HepG2 (cell line): ENCODE results near the gene FUT1. TPM values are rescaled to one million over a fixed set of nuclear protein-coding genes. Genes with fewer than 3 reads are reported as not detected.

Experiments
- ATAC-seq: fragments of 200-7000 bp; cut with Tn5 transposase; 3 replicates; pipeline ENCODE4 v1.9.1; 2020; ENCODE audit warnings: mild to moderate bottlenecking, moderate library complexity
- BruUV-seq: library from RNA; stranded (reverse); fragments of 400-500 nt; replicated peaks from 2 replicates; lab custom pipeline; 2021; lab: Mats Ljungman, UMichigan
- CTCF ChIA-PET: fragments of 300-600 bp; formaldehyde crosslinking; extraction: SDS; loops from one replicate; lab custom pipeline; 2021; ENCODE audit warnings: low total read pairs, inconsistent platforms, low intra/inter-chr PET ratio; lab: Yijun Ruan, JAX
- POLR2A ChIA-PET: fragments of 350-600 bp; sonication (Branson Sonifier 250); formaldehyde crosslinking; loops from one replicate; lab custom pipeline; 2020; ENCODE audit warnings: antibody characterized with exemption, inconsistent platforms; lab: Yijun Ruan, JAX
- DNase-seq: peaks from one replicate; pipeline ENCODE4 v3.0.0-alpha.2; 2015; ENCODE audit warnings: low spot score
- FAIRE-seq: peaks from 3 replicates; lab custom pipeline; 2011; peaks lifted over from hg19 to GRCh38; lab: Jason Lieb, UNC
- H2AFZ ChIP-seq: one replicate; pipeline ENCODE4 v1.6.1; 2011; ENCODE audit warnings: low read length, inconsistent platforms
- H3K27ac ChIP-seq: fragments of 300-600 bp; 3 replicates; pipeline ENCODE4 v1.8.0; 2011; ENCODE audit warnings: mixed run types, mild to moderate bottlenecking, mixed read lengths, low read length, inconsistent platforms; ENCODE audit not compliant: insufficient read depth; ENCODE audit errors: extremely low read length
- H3K27me3 ChIP-seq, 2 experiments: fragments of 200-600 bp in 1 of 2; 2 replicates in 1 of 2; 3 replicates in 1 of 2; pipeline versions ENCODE4 v1.6.0 to v1.8.0; 2011; ENCODE audit warnings: low read length in 2 of 2, mild to moderate bottlenecking in 2 of 2, moderate library complexity in 2 of 2, inconsistent platforms in 1 of 2; ENCODE audit not compliant: insufficient read depth in 2 of 2, control insufficient read depth in 1 of 2
- H3K36me3 ChIP-seq, 2 experiments: fragments of 200-600 bp in 1 of 2; replicated peaks in 1 of 2; 2 replicates in 1 of 2; 3 replicates in 1 of 2; pipeline versions ENCODE4 v1.5.1 to v1.8.0; 2011; ENCODE audit warnings: low read length in 2 of 2, inconsistent platforms in 1 of 2; ENCODE audit not compliant: insufficient read depth in 2 of 2, control insufficient read depth in 1 of 2
- H3K4me1 ChIP-seq: 2 replicates; pipeline ENCODE4 v1.5.1; 2012; ENCODE audit warnings: low read length, inconsistent platforms; ENCODE audit not compliant: insufficient read depth
- H3K4me2 ChIP-seq: 2 replicates; pipeline ENCODE4 v1.6.0; 2011; ENCODE audit warnings: low read depth, low read length, inconsistent platforms
- H3K4me3 ChIP-seq, 3 experiments: fragments of 200-600 bp in 1 of 3; sonication (generic), shearing (Covaris generic) in 1 of 3; replicated peaks in 1 of 3; 2 replicates each; pipeline ENCODE4 v1.5.1; 2011 to 2016; ENCODE audit warnings: low read length in 3 of 3, inconsistent platforms in 2 of 3, low read depth in 2 of 3, mild to moderate bottlenecking in 2 of 3, control low read depth in 1 of 3, mixed read lengths in 1 of 3; ENCODE audit not compliant: insufficient read depth in 1 of 3
- H3K79me2 ChIP-seq: one replicate; pipeline ENCODE4 v1.6.1; 2011; ENCODE audit warnings: low read length, inconsistent platforms; ENCODE audit not compliant: insufficient read depth
- H3K9ac ChIP-seq: 2 replicates; pipeline ENCODE4 v1.6.0; 2011; ENCODE audit warnings: mild to moderate bottlenecking, low read depth, low read length, inconsistent platforms; ENCODE audit not compliant: insufficient read depth
- H3K9me3 ChIP-seq: 2 replicates; pipeline ENCODE4 v1.5.1; 2012; ENCODE audit warnings: mild to moderate bottlenecking, low read length
- H4K20me1 ChIP-seq: 2 replicates; pipeline ENCODE4 v1.6.0; 2011; ENCODE audit warnings: inconsistent platforms, mild to moderate bottlenecking, low read length, moderate library complexity; ENCODE audit not compliant: insufficient read depth
- AKAP8 ChIP-seq: sonication (generic); formaldehyde crosslinking; IDR thresholded peaks from 2 replicates; pipeline ENCODE4 v1.5.1; 2020; ENCODE audit warnings: mild to moderate bottlenecking, missing genetic modification reagents
- HDAC2 ChIP-seq: sonication (generic); formaldehyde crosslinking; IDR thresholded peaks from 2 replicates; pipeline ENCODE4 v1.4.0; 2020; ENCODE audit warnings: missing genetic modification reagents
- MEIS2 ChIP-seq: sonication (generic); formaldehyde crosslinking; IDR thresholded peaks from 2 replicates; pipeline ENCODE4 v1.9.0; 2021; ENCODE audit warnings: mild to moderate bottlenecking, missing genetic modification reagents
- MLX ChIP-seq: IDR thresholded peaks from 2 replicates; pipeline ENCODE4 v1.6.1; 2016
- PRPF4 ChIP-seq: fragments of 200-400 bp; formaldehyde crosslinking; IDR thresholded peaks from 2 replicates; pipeline ENCODE4 v1.6.1; 2016; ENCODE audit warnings: low read length, low read depth; ENCODE audit not compliant: poor library complexity, severe bottlenecking
- RNF219 ChIP-seq: sonication (generic); formaldehyde crosslinking; IDR thresholded peaks from 2 replicates; pipeline ENCODE4 v1.5.0; 2020; ENCODE audit warnings: mild to moderate bottlenecking, missing genetic modification reagents
- TMF1 ChIP-seq: sonication (generic); formaldehyde crosslinking; IDR thresholded peaks from 2 replicates; pipeline ENCODE4 v1.8.1; 2022; ENCODE audit warnings: low read depth, missing genetic modification reagents
- ZNF232 ChIP-seq: sonication (generic); formaldehyde crosslinking; IDR thresholded peaks from 2 replicates; pipeline ENCODE4 v1.4.0; 2020; ENCODE audit warnings: missing genetic modification reagents, borderline replicate concordance
- ZNF235 ChIP-seq: sonication (generic); formaldehyde crosslinking; IDR thresholded peaks from 2 replicates; pipeline ENCODE4 v1.8.1; 2023; ENCODE audit warnings: mild to moderate bottlenecking, missing genetic modification reagents, borderline replicate concordance
- ZNF747 ChIP-seq: sonication (generic); formaldehyde crosslinking; IDR thresholded peaks from 2 replicates; pipeline ENCODE4 v1.8.1; 2023; ENCODE audit warnings: missing genetic modification reagents, mild to moderate bottlenecking, borderline replicate concordance
- ZNF841 ChIP-seq: sonication (generic); formaldehyde crosslinking; IDR thresholded peaks from 2 replicates; pipeline ENCODE4 v1.8.1; 2023; ENCODE audit warnings: missing genetic modification reagents, borderline replicate concordance
- WGBS: methylation state at CpG from one replicate; pipeline ENCODE4 v1.1.6; 2017; ENCODE audit warnings: low lambda C conversion rate; 5-methylcytosine and 5-hydroxymethylcytosine counted together
- in situ Hi-C: cut with HindIII; loops from 2 replicates; pipeline ENCODE4 v1.10.0; 2017; ENCODE audit warnings: low pct_unique_long_range_greater_than_20kb; ENCODE audit not compliant: extremely low pct_ligation_motif_present
- intact Hi-C: fragments of 100-400 bp; cut with micrococcal nuclease; formaldehyde crosslinking; loops from one replicate; pipeline ENCODE4 v1.10.0; 2022; ENCODE audit not compliant: unreplicated experiment
- polyA plus RNA-seq, 8 experiments: library from polyadenylated mRNA; depleted of rRNA in 3 of 8; stranded (reverse) in 7 of 8; unstranded in 1 of 8; fragments of >200 nt; fragmentation: Illumina TruSeq in 4 of 8; extraction: Trizol in 4 of 8; gene quantifications; 2 replicates each; pipeline versions ENCODE4 v1.2.1 to v1.2.3, GENCODE V29; 2011 to 2016; ENCODE audit warnings: low read depth in 4 of 8, missing spikeins in 1 of 8, mixed read lengths in 1 of 8; ENCODE audit not compliant: insufficient read depth in 1 of 8
- total RNA-seq, 5 experiments: library from RNA; depleted of rRNA; stranded (reverse); fragments of >200 nt; fragmentation: Illumina TruSeq; extraction: Trizol; gene quantifications; 2 replicates each; pipeline ENCODE4 v1.2.3, GENCODE V29; 2016; ENCODE audit warnings: low read depth in 1 of 5
- TF ChIP-seq, protein P1 (sequence below): sonication (generic); formaldehyde crosslinking; IDR thresholded peaks from 2 replicates; pipeline ENCODE4 v1.4.0; 2020; ENCODE audit warnings: mild to moderate bottlenecking, missing genetic modification reagents
- TF ChIP-seq, protein P2 (sequence below): sonication (generic); formaldehyde crosslinking; IDR thresholded peaks from 2 replicates; pipeline ENCODE4 v1.5.1; 2020; ENCODE audit warnings: mild to moderate bottlenecking, missing genetic modification reagents

Gene FUT1
- total and polyA plus RNA-seq, 2 of the 13 experiments (the other 11 are each of a cell fraction or from before 2014, with no cell fraction given): 0.07 to 1.1 TPM

- Histone ChIP-seq H3K27ac (no peak within 1 kb of the TSS), H3K9ac (no peak within 1 kb of the TSS), H3K79me2 (no peaks in the 10 kb centered on the region), H3K4me2 (no peak within 1 kb of the TSS), H3K36me3 (no peaks in the 10 kb centered on the region), H3K4me1 (peaks cover 52% of the 10 kb centered on the region), H4K20me1 (no peaks in the 10 kb centered on the region), H3K27me3 (peaks cover 0 to 1% of the 10 kb centered on the region in 2 experiments; a peak in 1 of 5 replicates), H3K9me3 (no peaks in the 10 kb centered on the region), H3K4me3 (peak within 1 kb of the TSS in 1 of 3 experiments; percentile 30; a peak in 1 of 6 replicates), H2AFZ (no peak within 1 kb of the TSS)
- no peak for TF ChIP-seq ZNF747 (CRISPR knock-in tag)
- TF ChIP-seq, protein P1, sequence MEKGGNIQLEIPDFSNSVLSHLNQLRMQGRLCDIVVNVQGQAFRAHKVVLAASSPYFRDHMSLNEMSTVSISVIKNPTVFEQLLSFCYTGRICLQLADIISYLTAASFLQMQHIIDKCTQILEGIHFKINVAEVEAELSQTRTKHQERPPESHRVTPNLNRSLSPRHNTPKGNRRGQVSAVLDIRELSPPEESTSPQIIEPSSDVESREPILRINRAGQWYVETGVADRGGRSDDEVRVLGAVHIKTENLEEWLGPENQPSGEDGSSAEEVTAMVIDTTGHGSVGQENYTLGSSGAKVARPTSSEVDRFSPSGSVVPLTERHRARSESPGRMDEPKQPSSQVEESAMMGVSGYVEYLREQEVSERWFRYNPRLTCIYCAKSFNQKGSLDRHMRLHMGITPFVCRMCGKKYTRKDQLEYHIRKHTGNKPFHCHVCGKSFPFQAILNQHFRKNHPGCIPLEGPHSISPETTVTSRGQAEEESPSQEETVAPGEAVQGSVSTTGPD (CRISPR knock-in tag): no peak
- TF ChIP-seq ZNF841 (CRISPR knock-in tag): no peak
- TF ChIP-seq RNF219 (CRISPR knock-in tag): no peak
- no peak for TF ChIP-seq ZNF235 (CRISPR knock-in tag)
- TF ChIP-seq MLX: no peak
- TF ChIP-seq TMF1: no peak
- TF ChIP-seq MEIS2 (CRISPR knock-in tag): no peak
- TF ChIP-seq PRPF4: no peak
- TF ChIP-seq, protein P2, sequence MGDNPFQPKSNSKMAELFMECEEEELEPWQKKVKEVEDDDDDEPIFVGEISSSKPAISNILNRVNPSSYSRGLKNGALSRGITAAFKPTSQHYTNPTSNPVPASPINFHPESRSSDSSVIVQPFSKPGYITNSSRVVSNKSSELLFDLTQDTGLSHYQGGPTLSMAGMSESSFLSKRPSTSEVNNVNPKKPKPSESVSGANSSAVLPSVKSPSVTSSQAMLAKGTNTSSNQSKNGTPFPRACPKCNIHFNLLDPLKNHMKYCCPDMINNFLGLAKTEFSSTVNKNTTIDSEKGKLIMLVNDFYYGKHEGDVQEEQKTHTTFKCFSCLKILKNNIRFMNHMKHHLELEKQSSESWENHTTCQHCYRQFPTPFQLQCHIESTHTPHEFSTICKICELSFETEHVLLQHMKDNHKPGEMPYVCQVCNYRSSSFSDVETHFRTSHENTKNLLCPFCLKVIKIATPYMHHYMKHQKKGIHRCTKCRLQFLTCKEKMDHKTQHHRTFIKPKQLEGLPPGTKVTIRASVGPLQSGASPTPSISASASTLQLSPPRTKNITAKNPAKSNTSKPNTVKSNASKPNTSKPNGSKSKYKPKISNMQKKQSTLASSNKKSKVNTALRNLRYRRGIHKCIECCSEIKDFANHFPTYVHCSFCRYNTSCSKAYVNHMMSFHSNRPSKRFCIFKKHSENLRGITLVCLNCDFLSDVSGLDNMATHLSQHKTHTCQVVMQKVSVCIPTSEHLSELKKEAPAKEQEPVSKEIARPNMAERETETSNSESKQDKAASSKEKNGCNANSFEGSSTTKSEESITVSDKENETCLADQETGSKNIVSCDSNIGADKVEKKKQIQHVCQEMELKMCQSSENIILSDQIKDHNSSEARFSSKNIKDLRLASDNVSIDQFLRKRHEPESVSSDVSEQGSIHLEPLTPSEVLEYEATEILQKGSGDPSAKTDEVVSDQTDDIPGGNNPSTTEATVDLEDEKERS (CRISPR knock-in tag): no peak
- no peak for TF ChIP-seq AKAP8 (CRISPR knock-in tag)
- no peak for TF ChIP-seq ZNF232 (CRISPR knock-in tag)
- no peak for TF ChIP-seq HDAC2
- BruUV-seq: no TSS peak
- ChIA-PET CTCF (no interaction called here), POLR2A (no interaction called here)
- in situ Hi-C loops (no loop called here), intact Hi-C loops (no loop called here)
- no peak for DNase-seq
- 67% methylated on average over 21 of the region's 27 CpGs for WGBS
- FAIRE-seq: no peak
- no peak for ATAC-seq
Observed at GRCh38 chr19:48740164-48740972, 12.1 kb downstream of the FUT1 start, which contains the start of gene RASIP1. RASIP1 (minus strand) TSS chr19:48740610; CDS start chr19:48740282, 328 bp downstream.
